GM21423 (cell line): ENCODE measurements around the gene SHQ1.
"Not testable (repeated sequence)": the region's sequence is repeated elsewhere in the genome, so short reads cannot be mapped to it uniquely, and the experiment has no call there.

Experiments used
- ATAC-seq: cut with Tn5 transposase; IDR thresholded peaks from one replicate; pipeline ENCODE4 v1.9.1; 2021; ENCODE audit warnings: mild to moderate bottlenecking, moderate library complexity; ENCODE audit not compliant: unreplicated experiment

SHQ1 gene

DNA sequence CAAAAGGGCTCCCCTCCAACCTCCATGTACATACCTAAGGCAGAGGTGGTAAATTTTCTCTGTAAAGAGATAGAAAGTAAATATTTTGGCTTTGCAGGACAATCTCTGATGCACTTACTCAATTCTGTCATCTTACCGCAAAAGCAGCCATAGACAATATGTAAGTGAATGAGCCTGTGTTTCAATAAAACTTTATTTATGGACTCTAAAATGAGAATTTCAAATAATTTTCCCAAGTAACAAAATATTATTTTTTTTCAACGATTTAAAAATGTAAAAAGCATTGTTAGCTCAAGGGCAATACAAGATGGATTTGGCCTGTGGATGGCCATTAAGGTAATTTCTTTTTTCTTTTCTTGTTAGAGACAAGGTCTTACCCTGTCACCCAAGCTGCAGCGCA lies 44.7 kb downstream of the SHQ1 start:
- ATAC-seq = no peak

DNA sequence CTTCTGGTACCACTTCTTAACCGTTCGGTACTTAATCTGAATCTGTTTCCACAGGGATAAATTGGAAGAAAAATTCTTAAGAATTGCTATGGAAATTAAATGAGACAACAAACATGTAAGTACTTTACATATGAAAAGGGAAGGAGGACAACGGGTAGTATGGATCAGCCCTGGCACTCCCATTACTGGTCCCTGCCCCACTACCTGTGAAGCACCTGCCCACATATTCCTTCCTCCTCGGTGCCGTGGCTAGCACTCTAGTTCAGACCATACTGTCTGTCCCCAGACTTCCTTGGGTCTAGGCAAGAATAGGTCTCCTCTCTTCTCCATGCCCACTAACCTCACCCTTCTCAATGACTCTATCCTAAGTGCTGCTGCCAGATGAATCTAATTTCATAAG lies 46.2 kb downstream of the SHQ1 start:
- ATAC-seq = no peak

DNA sequence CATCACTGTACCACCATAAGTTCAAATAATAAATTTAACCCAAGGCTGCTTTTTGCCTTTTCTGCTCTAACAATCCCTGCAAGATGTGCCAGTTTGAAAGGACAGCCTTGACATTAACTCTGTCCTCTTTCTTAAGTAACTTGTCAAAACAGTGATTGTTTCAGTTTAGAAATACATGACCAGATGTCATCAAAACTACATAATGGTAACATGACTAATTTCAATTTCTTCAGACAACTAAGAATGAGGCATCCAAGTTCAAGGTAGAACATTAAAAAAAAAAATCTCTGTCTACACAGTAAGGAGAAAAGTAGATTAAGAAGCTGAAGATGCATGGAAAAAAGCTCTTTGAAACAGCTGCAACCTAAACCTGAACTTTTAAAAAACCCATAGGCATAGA lies 47.4 kb downstream of the SHQ1 start:
- ATAC-seq = no peak

DNA sequence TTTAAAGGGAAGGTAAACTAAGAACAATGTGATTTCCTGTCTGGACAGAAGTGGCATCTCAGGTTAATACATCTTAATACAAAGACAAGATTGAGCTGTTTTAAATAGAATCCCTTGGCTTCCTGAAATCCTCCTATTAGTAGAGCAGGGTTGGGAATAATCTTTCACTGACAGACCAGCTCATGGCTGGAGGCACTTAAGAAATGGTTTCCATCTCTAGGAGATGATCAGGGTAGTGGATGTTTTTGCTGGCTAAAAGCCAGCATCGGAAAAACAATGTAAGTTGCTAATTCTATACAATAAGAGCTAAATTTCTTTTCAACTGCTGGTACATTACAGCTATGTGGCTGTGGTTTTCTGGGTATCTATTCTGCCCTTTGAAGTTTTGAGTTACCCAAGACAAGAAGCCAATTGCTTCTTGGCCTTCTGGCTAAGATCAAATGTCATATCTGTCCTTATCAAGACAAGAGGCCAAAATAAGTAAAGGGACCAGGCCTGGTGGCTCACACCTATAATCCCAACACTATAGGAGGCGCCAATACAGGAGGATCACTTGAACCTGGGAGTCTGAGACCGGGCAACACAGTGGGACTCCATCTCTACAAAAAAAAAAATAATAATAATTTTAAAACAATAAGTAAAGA lies 49.6 kb downstream of the SHQ1 start:
- ATAC-seq = no peak

DNA sequence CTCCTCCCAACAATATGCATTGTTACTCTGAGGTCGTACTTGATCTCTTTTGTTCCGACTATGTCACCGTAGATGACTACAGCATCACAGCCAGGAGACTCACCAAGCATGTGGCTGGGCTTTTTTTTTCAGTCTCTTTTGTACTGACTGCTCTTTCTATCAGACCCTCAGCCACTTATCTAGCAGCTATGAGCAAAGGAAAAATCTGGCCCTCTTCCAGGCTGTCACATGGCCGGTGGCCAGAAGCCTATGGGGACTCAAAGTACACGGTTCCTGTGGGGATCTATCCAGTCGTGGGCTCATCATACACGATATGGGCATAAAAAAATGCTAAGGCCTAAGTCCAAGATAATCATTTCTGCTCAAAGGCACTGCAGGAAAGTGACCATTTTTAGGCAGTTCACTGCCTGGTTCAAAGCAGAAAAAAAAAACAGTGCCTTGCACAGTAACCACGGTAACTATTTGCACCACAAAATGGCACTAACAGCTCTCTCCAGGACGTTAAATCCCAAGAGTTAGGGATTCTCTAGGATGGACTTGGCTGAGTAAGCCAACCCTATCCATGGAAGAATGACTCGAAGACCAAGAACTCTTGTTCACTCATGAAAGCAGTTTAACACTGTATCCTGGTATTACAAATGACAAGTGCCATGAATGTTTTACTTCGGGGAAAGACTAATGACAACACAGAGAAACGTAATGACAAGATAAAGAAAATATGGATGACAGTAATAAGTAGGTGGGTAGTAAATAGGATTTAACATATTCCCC lies 50.3 kb downstream of the SHQ1 start:
- ATAC-seq = no peak

DNA sequence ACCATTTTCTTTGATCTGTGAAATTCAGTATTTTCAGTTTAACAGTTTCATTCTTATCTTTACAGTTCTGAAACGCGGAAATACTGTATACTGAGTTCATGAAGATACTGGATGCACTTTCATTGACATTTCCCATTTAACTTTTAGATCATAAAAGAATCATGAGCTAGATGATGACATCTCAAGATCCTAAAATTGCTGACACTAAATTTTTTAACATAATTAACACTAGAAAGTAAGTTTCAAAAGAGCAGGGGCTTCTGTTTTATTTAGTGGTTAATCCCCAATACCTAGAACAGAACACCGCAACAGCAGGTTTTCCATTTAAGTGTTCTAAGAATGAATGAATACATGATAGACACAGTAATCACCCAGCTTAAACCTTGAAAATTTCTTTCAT lies 54.2 kb downstream of the SHQ1 start:
- ATAC-seq = no peak

DNA sequence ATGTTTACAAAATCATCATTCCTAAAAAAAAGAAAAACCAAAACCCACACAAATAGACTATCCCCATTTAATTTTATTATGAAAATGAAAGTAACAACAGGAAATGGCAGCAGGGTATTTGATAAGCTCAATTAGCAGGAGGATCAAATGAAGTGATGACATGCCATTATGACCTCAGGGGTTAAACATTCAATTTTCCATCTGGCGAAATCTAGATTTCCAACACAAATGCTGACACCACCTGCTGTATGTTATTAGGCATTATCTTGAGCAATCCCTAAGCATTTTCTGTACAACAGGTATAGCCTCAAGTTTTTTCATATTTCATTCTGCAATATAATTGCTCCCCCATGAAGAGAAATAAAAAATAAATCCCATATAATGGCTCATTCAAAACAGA lies 57.1 kb downstream of the SHQ1 start:
- ATAC-seq = no peak

DNA sequence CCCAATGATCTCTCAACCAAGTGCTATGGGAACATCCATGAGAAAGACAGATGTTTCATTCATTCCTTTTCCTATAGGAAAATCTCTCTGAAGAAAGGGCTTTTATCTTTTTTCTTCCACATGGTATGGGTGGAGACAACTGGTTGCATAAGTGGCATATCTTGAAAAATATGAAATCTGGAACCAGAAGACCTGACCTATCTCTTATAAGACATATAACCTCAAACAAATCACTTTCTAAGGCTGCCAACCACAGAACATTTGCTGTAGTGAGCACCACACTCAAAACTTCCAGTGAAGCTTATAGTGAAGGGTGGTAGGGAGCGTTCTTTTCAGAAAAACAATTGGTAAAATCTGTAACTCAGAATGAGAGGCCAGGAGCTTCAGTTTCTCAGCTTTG lies 58.5 kb downstream of the SHQ1 start:
- no peak for ATAC-seq

DNA sequence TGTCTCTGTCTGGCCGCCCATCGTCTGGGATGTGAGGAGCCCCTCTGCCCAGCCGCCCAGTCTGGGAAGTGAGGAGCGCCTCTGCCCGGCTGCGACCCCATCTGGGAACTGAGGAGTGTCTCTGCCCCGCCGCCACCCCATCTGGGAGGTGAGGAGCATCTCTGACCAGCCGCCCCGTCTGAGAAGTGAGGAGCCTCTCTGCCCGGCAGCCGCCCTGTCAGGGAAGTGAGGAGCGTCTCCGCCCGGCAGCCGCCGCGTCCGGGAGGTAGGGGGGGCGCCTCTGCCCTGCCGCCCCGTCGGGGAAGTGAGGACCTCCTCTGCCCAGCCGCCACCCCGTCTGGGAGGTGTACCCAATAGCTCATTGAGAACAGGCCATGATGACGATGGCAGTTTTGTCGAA lies 60.0 kb downstream of the SHQ1 start:
- not testable (repeated sequence) for ATAC-seq

DNA sequence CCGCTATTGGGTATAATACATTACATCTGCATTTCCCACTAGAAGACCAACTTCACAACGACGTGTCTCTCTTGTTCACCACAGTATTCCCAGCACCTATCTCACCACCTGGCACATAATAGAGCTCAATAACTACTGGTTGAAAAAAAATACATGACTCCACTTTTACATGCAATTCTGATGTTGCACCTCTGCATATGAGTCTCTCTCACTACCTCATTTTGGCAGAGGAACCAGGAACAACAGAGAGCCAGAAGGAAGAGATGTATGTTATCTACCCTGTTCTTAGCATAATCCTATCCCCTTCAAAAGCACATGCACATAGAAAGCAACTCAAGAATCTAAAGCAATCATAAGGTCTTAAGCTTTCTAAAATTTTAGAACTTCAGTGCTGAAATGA lies 61.6 kb downstream of the SHQ1 start:
- ATAC-seq = no peak

DNA sequence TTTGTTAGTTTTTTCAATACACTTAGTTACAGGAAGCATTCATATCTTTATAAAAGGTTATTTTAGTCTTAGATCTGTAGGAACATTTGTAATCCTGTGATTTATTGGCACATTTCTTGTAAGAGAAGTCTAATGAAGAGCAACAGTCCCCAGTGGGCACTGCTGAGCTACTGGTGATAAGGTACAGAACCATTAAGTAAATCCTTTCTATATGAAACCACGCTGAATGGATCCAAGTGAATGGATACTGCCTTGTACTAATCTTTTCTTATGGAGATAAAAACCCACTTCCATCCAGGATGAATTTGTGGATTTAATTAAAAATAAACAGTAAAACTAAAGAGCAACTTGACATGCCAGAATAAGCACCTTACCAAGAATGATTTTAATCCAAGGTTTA lies 64.0 kb downstream of the SHQ1 start:
- no peak for ATAC-seq

DNA sequence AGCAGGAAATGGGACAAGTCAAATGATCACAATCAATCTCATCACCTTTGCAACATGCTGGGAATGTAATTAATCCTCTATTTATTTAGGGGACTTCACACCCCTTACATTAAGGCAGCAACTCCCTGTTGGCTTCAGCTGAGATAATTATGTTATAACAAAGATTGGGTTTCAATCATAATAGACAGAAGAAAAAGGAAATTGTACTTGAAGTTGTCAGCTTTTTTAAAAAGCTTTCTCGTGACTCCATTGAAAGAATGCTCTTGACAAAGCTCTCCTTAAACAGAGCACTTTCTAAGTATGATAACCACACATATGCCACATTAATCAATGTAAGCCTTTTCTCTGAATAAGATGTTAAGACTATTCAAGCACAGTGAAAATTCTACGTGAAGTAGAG lies 65.7 kb downstream of the SHQ1 start:
- no peak for ATAC-seq

DNA sequence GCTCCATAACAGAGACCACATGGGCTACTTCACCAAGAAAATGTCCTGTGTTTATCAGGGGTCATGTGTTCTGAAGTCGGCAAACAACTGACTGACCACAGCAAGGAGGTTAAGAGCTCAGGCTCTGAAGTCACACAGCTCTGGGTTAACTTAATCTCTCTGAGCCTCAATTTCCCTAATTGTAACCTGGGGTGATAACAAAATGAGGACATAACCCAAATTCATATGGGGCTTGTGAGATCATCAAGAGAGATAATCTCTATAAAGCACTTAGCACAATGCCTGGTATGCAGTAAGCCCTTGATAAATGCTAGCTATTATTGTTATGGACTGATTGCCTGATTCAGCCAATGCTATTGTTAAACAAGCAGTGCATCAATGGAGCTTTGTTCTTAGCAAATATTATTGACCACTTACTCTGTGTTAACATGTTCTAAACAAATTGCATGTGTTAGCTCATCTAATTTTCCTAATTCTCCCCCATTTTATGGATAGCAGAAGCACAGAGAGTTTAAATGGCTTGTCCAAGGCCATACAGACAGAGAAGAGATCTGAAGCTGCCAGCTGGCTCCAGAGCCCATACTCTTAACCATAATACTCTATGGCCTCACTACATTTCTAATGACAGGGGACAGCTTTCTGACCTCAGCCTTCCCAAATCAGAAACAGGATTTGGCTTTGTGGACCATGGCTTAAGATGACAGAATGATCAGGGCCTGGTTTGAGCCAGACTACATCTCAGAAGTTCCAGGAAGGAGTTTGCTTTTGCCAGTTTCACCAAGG lies 78.3 kb downstream of the SHQ1 start:
- ATAC-seq = no peak

DNA sequence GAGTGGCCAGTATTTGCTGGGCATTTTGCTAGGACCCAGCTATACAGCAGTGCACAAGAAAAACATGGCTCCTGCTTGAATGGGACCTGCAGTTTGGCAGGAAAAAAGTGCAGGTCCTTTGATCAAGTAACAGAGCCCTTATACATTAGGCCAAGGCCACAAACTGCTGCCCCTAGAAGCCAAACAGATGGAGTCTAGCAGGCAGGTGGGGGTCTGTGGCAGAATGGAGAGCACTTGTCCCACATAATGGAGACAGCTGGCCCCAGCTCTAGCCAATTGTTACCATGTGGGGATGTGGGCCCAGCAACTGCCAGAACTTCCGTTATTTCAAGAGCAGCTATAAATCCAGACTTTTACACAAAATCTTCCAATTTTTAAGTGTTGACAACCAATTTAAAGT lies 79.3 kb downstream of the SHQ1 start:
- ATAC-seq = no peak

DNA sequence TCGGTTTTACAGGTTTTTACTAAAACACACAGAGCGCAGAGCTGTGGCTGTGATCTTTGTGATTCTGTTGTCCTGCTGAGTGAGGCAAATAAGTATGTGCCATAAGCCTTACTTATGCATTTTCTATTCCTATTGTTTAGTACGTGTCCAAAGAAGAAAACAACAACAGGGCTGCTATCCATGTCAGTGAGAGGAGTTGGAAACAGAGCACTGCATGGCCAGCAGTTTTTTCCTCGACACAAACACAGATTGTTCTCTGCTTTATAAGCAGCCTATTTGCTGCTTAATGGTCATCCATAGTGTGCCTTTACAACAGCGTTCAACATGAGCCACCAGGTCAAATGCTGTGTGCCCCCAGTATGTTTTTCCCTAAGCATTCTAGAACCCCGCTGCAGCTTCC lies 79.8 kb downstream of the SHQ1 start:
- no peak for ATAC-seq

DNA sequence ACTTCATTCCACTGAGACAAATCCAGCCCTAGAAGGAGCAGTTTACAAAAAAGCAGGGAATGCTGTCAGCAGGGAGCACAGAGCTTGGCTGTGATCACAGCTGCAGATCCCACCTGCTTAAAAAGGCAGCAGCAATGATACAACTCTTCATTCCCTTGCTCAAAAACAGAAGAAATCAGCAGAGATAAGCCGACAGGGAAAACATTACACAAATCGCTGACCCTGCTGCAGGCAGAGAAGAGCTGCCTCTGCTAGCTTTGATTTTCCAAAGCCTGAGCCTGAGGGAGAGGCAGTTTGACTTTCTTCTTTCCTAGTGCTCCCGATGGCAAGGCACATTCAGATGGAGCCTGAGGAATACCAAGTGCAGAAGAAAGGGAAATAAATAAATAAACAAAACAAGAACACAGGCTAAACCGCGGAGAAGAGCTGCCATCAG lies 80.2 kb downstream of the SHQ1 start:
- ATAC-seq = no peak

DNA sequence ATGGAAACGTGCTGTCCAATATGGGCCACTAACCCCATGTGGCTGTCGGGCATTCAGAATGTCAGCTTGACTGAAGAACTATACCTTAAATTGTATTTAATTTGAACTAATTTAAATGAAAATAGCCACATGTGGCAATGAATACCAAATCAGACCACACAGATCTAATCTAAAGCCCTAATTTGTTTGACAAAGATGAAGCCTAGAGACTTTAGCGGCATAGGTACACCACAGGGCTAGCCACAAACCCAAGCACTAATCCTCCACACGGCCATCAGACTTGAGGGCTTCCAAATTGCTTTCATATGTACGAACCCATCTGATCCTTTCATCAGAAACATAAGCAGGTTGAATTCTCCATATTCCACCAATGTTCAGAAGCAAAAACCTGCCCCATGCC lies 81.4 kb downstream of the SHQ1 start:
- ATAC-seq = no peak

DNA sequence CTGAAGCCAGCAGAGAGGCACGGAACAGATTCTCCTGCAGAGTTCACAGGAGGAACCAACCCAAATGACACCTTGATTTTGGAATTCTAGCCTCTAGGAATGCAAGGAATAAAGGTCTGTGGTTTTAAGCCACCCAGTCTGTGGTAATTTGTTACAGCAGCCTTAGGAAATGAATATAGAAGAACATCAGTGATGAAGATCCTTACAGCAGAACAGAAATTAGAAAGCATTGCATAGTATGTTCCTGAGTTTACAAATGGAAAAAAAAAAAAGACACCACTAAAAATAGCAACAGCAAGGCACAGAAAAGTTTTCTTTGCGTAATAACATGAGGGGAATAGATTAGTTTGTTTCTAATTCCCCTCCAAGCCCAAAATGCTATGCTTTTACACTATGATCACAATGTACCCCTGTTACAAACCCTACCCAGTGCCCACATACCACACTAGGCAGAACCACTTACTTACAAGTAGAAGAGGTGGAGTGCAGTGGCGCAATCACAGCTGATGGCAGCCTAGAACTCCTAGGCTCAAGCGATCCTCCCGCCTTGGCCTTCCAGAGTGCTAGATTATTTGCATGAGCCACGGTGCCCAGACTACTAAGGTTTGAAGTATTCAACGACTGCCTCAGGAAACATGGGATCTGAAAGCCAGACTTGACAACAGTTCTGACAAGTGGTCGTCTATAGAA lies 84.3 kb downstream of the SHQ1 start:
- no peak for ATAC-seq

DNA sequence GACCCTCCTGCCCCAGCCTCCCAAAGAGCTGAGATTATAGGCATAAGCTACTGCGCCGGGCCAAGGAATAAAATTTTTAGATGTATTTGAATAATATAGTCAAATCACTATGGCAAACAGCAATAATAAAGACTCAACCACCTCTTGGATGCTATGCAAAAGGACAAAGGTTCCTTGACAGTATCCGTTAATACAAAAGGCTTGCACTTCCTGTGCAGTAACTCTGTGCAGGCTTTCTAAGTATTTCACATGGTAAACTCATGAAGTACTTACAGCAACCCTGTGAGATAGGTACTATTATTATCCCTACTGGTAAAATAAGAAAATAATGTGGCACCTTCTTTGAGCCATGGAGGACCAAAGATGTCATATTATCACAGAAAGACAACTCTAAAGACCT lies 86.8 kb downstream of the SHQ1 start:
- ATAC-seq = no peak

DNA sequence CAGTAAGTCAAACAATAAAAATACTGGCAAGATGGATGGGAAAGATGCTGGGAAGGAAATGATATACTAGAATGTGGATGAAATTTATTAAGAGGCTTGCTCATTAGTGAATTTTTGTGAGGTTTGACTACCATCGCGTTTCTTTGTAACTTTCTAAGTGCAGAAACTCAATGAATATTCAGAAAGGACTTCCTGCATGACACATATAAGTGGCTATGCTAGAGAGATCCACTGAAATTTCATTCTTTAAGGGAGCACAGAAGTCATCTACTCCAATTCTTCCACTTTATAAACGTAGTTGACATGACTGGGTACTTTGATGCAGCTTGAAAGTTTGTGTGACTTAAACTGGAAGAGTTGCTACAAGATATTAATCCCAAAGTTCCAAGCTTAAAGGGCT lies 88.0 kb downstream of the SHQ1 start:
- ATAC-seq = no peak

DNA sequence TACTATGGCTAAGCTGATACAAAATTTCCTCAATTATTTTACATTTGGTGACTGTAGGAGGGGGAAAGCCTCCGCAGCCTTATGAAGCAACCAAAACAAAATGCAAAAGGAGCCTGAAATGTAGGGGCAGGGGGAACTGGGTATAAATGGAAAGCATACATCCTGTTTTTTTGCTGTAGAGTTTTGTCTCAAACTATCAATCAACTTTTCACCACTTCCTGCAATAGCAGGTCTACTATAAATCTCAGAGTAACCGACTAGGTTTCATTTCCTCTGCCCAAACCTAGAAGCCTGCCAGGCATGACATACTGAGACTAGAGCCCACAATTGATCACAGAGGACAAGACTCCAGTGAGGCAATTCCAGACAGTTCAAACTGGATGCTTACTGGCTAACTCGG lies 91.3 kb downstream of the SHQ1 start:
- ATAC-seq = peak; percentile 100
